ENCODE measurements around the gene HCRTR2.

- TF ChIP-seq CTCF (IDR thresholded peaks at IDR 0.05; ENCODE audit: low read depth, low read length, poor library complexity, severe bottlenecking) (no peak), EZH2phosphoT487 (IDR thresholded peaks at IDR 0.05; ENCODE audit: borderline replicate concordance, low read length) (no peak)
Observed at GRCh38 chr6:55290736-55291135, 116.4 kb downstream of the HCRTR2 start.
